ENCODE results near the gene MUC2.

MUC2 gene

GRCh38 chr11:1072821-1073231 is 1.8 kb upstream of the MUC2 start:
- no peaks in the 10 kb centered on the region for H3K27me3 ChIP-seq
- no peak for TF ChIP-seq CTCF (IDR thresholded peaks at IDR 0.05; ENCODE audit: low read depth, low read length)
- H3K4me1 ChIP-seq = no peaks in the 10 kb centered on the region
- DNase-seq = no peak
- H3K9me3 ChIP-seq = no peaks in the 10 kb centered on the region
- no peak overlapping the region for H3K4me3 ChIP-seq (ENCODE audit: low read depth, low read length)
- no peaks in the 10 kb centered on the region for H3K36me3 ChIP-seq

- H3K27me3 ChIP-seq = 0 out of 2 replicates have a peak, but pooled peaks cover 3% of the 10 kb centered on the region
- no peak overlapping the region for H3K4me3 ChIP-seq (ENCODE audit: low read depth, low read length)
- no peak for TF ChIP-seq CTCF (IDR thresholded peaks at IDR 0.05; ENCODE audit: low read depth, low read length)
- no peaks in the 10 kb centered on the region for H3K36me3 ChIP-seq
- no peaks in the 10 kb centered on the region for H3K4me1 ChIP-seq
- no peaks in the 10 kb centered on the region for H3K9me3 ChIP-seq
- DNase-seq = no peak
Observed at GRCh38 chr11:1073261-1073724, 1.4 kb upstream of the MUC2 start.

GRCh38 chr11:1073851-1074243 is 827 bp upstream of the MUC2 start:
- Histone ChIP-seq H3K36me3 (no peaks in the 10 kb centered on the region), H3K9me3 (no peaks in the 10 kb centered on the region), H3K4me3 (ENCODE audit: low read depth, low read length) (no peak overlapping the region), H3K27me3 (0 out of 2 replicates have a peak, but pooled peaks cover 3% of the 10 kb centered on the region), H3K4me1 (no peaks in the 10 kb centered on the region)
- no peak for TF ChIP-seq CTCF (IDR thresholded peaks at IDR 0.05; ENCODE audit: low read depth, low read length)
- DNase-seq = no peak

GRCh38 chr11:1075341-1075911 is 752 bp downstream of the MUC2 start:
- TF ChIP-seq CTCF (IDR thresholded peaks at IDR 0.05; ENCODE audit: low read depth, low read length) = no peak
- Histone ChIP-seq H3K36me3 (no peaks in the 10 kb centered on the region), H3K4me1 (no peaks in the 10 kb centered on the region), H3K27me3 (0 out of 2 replicates have a peak, but pooled peaks cover 3% of the 10 kb centered on the region), H3K4me3 (ENCODE audit: low read depth, low read length) (no peak overlapping the region), H3K9me3 (no peaks in the 10 kb centered on the region)
- DNase-seq = no peak

- Histone ChIP-seq H3K27me3 (0 out of 2 replicates have a peak, but pooled peaks cover 3% of the 10 kb centered on the region), H3K36me3 (no peaks in the 10 kb centered on the region), H3K4me3 (ENCODE audit: low read depth, low read length) (no peak overlapping the region), H3K4me1 (no peaks in the 10 kb centered on the region), H3K9me3 (no peaks in the 10 kb centered on the region)
- no peak for DNase-seq
- TF ChIP-seq CTCF (IDR thresholded peaks at IDR 0.05; ENCODE audit: low read depth, low read length) = no peak
Observed at GRCh38 chr11:1076061-1076665, 1.5 kb downstream of the MUC2 start.

- no peaks in the 10 kb centered on the region for H3K36me3 ChIP-seq
- DNase-seq = no peak
- no peak overlapping the region for H3K4me3 ChIP-seq (ENCODE audit: low read depth, low read length)
- H3K27me3 ChIP-seq = 0 out of 2 replicates have a peak, but pooled peaks cover 3% of the 10 kb centered on the region
- H3K9me3 ChIP-seq = no peaks in the 10 kb centered on the region
- TF ChIP-seq CTCF (IDR thresholded peaks at IDR 0.05; ENCODE audit: low read depth, low read length) = no peak
- no peaks in the 10 kb centered on the region for H3K4me1 ChIP-seq
Observed at GRCh38 chr11:1077033-1077416, 2.4 kb downstream of the MUC2 start.

Data from BE2C (cell line).